ENCODE results near the gene SLC26A9.

SLC26A9 gene

GRCh38 chr1:205962821-205963221, 19.6 kb upstream of the SLC26A9 start:
- no peak for TF ChIP-seq POLR2AphosphoS5 (IDR thresholded peaks at IDR 0.05; ENCODE audit: low read depth)
- no peak for TF ChIP-seq REST (IDR thresholded peaks at IDR 0.05; ENCODE audit: insufficient replicate concordance, low read depth)
- no peak for TF ChIP-seq CTCF (IDR thresholded peaks at IDR 0.05; ENCODE audit: insufficient read depth, low read length)
- TF ChIP-seq GABPA (IDR thresholded peaks at IDR 0.05; ENCODE audit: low read depth), result no peak
- TF ChIP-seq SPI1 (IDR thresholded peaks at IDR 0.05; ENCODE audit: borderline replicate concordance, low read depth), result no peak
- Histone ChIP-seq H3K27me3 (ENCODE audit: insufficient read depth, poor library complexity, severe bottlenecking) (no peaks in the 10 kb centered on the region), H3K4me3 (replicated peaks; ENCODE audit: insufficient read depth, low read length) (no peak overlapping the region), H3K27ac (replicated peaks) (no peak overlapping the region)
- no peak for DNase-seq (ENCODE audit: low read depth in 1 of 2, low spot score in 1 of 2)

- DNase-seq (ENCODE audit: low read depth in 1 of 2, low spot score in 1 of 2), result no peak
- TF ChIP-seq GABPA (IDR thresholded peaks at IDR 0.05; ENCODE audit: low read depth) (no peak), SPI1 (IDR thresholded peaks at IDR 0.05; ENCODE audit: borderline replicate concordance, low read depth) (no peak), POLR2AphosphoS5 (IDR thresholded peaks at IDR 0.05; ENCODE audit: low read depth) (no peak), CTCF (IDR thresholded peaks at IDR 0.05; ENCODE audit: insufficient read depth, low read length) (no peak), REST (IDR thresholded peaks at IDR 0.05; ENCODE audit: insufficient replicate concordance, low read depth) (no peak)
- no peak overlapping the region for H3K27ac ChIP-seq (replicated peaks)
- no peaks in the 10 kb centered on the region for H3K27me3 ChIP-seq (ENCODE audit: insufficient read depth, poor library complexity, severe bottlenecking)
- H3K4me3 ChIP-seq (replicated peaks; ENCODE audit: insufficient read depth, low read length), result no peak overlapping the region
Observed at GRCh38 chr1:205961991-205962820, 18.9 kb upstream of the SLC26A9 start.

- DNase-seq (ENCODE audit: low read depth in 1 of 2, low spot score in 1 of 2), result no peak
- Histone ChIP-seq H3K4me3 (replicated peaks; ENCODE audit: insufficient read depth, low read length) (no peak overlapping the region), H3K27ac (replicated peaks) (no peak overlapping the region), H3K27me3 (ENCODE audit: insufficient read depth, poor library complexity, severe bottlenecking) (no peaks in the 10 kb centered on the region)
- no peak for TF ChIP-seq CTCF (IDR thresholded peaks at IDR 0.05; ENCODE audit: insufficient read depth, low read length)
- no peak for TF ChIP-seq REST (IDR thresholded peaks at IDR 0.05; ENCODE audit: insufficient replicate concordance, low read depth)
- no peak for TF ChIP-seq SPI1 (IDR thresholded peaks at IDR 0.05; ENCODE audit: borderline replicate concordance, low read depth)
- no peak for TF ChIP-seq POLR2AphosphoS5 (IDR thresholded peaks at IDR 0.05; ENCODE audit: low read depth)
- TF ChIP-seq GABPA (IDR thresholded peaks at IDR 0.05; ENCODE audit: low read depth), result no peak
Observed at GRCh38 chr1:205961405-205961804, 18.1 kb upstream of the SLC26A9 start.

Data from HL-60 (cell line).